Stimulated activated naive CD8-positive, alpha-beta T cell treated with anti-CD3 and anti-CD28 coated beads, Interleukin-15, amount 100 ng/mL, for 72 hours (primary cell): ENCODE measurements around the gene KRT7.

Source experiments
- ATAC-seq: fragments of 150-1000 bp; cut with Tn5 transposase; 2 replicates; pipeline ENCODE4 v1.10.0; 2021; ENCODE audit warnings: mild to moderate bottlenecking, moderate library complexity
- DNase-seq, 2 donors: peaks; one replicate each; pipeline ENCODE4 v3.0.0; 2021 to 2022
- H3K27ac Mint-ChIP-seq, 2 donors: one replicate each; pipeline ENCODE4 v1.8.0; 2022; ENCODE audit warnings: mild to moderate bottlenecking in 2 of 2, mixed read lengths in 2 of 2, moderate library complexity in 2 of 2
- H3K27me3 Mint-ChIP-seq: one replicate; pipeline ENCODE4 v1.8.0; 2022; ENCODE audit warnings: mixed read lengths
- H3K4me1 Mint-ChIP-seq: one replicate; pipeline ENCODE4 v1.8.0; 2022; ENCODE audit warnings: mild to moderate bottlenecking, mixed read lengths
- H3K4me3 Mint-ChIP-seq, 2 donors: one replicate each; pipeline ENCODE4 v1.8.0; 2022; ENCODE audit warnings: mild to moderate bottlenecking in 2 of 2, mixed read lengths in 2 of 2, moderate library complexity in 1 of 2
- H3K9me3 Mint-ChIP-seq, 2 donors: one replicate each; pipeline ENCODE4 v1.8.0; 2022; ENCODE audit warnings: mixed read lengths in 2 of 2

Gene KRT7

GRCh38 chr12:52232674-52233461 is at the start of gene KRT7:
Gene KRT7 (plus strand): TSS chr12:52233243. CDS start chr12:52233297, 54 bp downstream.
- H3K4me3 Mint-ChIP-seq, result no peak within 1 kb of the TSS

GRCh38 chr12:52183544-52183910 is 49.5 kb upstream of the KRT7 start:
- Mint-ChIP-seq H3K27ac (no peak overlapping the region), H3K4me3 (no peak overlapping the region), H3K4me1 (peaks cover 6% of the 10 kb centered on the region), H3K9me3 (no peaks in the 10 kb centered on the region), H3K27me3 (no peaks in the 10 kb centered on the region)
- ATAC-seq, result no peak
- DNase-seq, result no peak

More at GRCh38 chr12:52232674-52233461, at the start of gene KRT7:
- DNase-seq (no peak), ATAC-seq (no peak)
- Mint-ChIP-seq H3K9me3 (no peaks in the 10 kb centered on the region), H3K27me3 (peaks cover 81% of the 10 kb centered on the region), H3K4me1 (peaks cover 6% of the 10 kb centered on the region), H3K27ac (no peak within 1 kb of the TSS)

- no peak for DNase-seq
- Mint-ChIP-seq H3K9me3 (no peaks in the 10 kb centered on the region), H3K27ac (no peak overlapping the region), H3K4me3 (no peak overlapping the region), H3K4me1 (peaks cover 6% of the 10 kb centered on the region), H3K27me3 (no peaks in the 10 kb centered on the region)
- ATAC-seq, result no peak
Measured at GRCh38 chr12:52183971-52184370, 49.1 kb upstream of the KRT7 start.

DNA sequence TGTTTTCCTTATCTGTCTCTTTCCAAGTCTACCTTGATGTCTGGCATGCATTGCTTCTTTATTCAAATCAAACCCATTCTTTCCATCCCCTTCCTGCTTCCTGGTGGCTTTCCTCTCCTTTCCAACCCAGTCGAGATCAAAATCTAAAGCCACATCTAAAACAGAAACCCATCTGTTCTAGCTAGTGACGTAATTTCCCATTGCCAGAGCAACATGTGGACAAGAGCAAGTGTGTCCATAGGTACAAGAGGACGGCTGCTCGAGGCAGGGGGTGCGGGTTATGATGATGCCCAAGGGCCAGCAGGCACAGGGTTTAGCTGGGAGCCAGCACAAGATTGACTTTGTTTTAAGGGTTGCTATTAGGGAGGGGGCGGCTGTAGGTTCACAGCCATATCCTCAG is 48.2 kb upstream of the KRT7 start:
- H3K4me1 Mint-ChIP-seq, result peaks cover 6% of the 10 kb centered on the region
- no peaks in the 10 kb centered on the region for H3K27me3 Mint-ChIP-seq
- ATAC-seq (no peak), DNase-seq (no peak)
- H3K4me3 Mint-ChIP-seq, result no peak overlapping the region
- H3K9me3 Mint-ChIP-seq, result no peaks in the 10 kb centered on the region
- H3K27ac Mint-ChIP-seq, result no peak overlapping the region

GRCh38 chr12:52185400-52185967 is 47.6 kb upstream of the KRT7 start:
- Mint-ChIP-seq H3K27me3 (peaks cover under 1% of the 10 kb centered on the region), H3K4me1 (peaks cover 6% of the 10 kb centered on the region), H3K4me3 (no peak overlapping the region), H3K9me3 (no peaks in the 10 kb centered on the region), H3K27ac (no peak overlapping the region)
- DNase-seq (no peak), ATAC-seq (peak; percentile 19)

DNA sequence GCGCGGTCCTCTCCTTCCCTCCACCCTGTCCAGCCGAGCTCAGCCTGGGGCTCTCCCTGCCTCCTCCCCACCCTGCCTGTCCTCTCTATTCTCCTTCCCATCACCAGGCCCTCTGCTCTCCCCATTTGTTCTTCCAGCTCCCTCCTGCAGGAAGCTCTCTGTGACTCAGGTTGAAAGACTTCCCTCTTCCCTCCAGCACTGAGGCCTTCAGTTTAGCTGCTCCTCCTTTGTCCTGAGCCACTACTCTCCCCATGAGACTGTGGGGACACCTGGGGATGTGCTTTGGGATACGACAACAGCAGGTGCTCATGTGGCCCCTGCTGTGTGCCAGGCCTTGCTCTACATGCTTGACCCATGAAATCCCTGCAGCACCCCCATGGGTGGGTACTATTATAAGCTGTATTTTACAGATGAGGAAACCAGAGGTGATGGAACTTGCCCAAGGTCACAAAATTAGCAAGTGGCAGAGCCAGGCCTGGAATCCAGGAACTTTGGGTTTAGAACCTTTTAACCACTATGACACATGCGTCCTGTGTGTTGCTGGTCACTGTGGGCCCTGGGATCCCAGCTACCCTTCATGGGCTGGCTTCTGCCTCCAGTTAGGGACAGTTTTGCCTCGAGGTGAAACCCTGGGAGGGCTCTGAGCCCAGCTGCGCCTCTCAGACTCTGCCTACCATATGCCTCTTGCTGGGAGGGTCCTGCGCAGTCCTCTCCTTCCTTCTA is 46.8 kb upstream of the KRT7 start:
- H3K27ac Mint-ChIP-seq, result peak overlapping the region in 1 of 2 donors; percentile 22
- no peak overlapping the region for H3K4me3 Mint-ChIP-seq
- peaks cover 6% of the 10 kb centered on the region for H3K4me1 Mint-ChIP-seq
- peaks cover 8% of the 10 kb centered on the region for H3K27me3 Mint-ChIP-seq
- DNase-seq, result no peak
- no peaks in the 10 kb centered on the region for H3K9me3 Mint-ChIP-seq
- no peak for ATAC-seq

DNA sequence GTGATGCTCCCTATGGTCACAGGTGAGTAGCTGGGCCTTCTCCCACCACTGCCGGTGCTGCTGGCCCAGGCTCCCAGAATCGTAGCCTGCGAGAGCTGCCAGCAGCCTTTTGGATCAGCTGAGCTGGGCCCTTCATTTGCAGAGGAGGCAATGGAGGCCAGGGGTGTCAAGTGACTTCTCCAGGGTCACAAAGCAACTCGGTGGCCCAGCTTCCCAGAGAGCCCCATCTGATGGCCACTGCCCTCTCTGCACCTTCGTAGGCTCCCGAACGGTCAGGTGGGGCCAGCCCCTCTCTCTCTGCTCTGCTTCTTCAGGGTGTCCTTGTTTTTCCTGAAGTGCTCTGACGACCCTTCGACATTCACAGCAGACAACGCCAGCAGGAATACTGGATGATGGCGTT is 45.8 kb upstream of the KRT7 start:
- H3K4me3 Mint-ChIP-seq, result no peak overlapping the region
- ATAC-seq, result no peak
- peaks cover 6% of the 10 kb centered on the region for H3K4me1 Mint-ChIP-seq
- H3K9me3 Mint-ChIP-seq, result no peaks in the 10 kb centered on the region
- peaks cover 10% of the 10 kb centered on the region for H3K27me3 Mint-ChIP-seq
- DNase-seq, result no peak
- no peak overlapping the region for H3K27ac Mint-ChIP-seq

- ATAC-seq, result no peak
- Mint-ChIP-seq H3K4me3 (no peak overlapping the region), H3K4me1 (peaks cover 6% of the 10 kb centered on the region), H3K27me3 (peaks cover 10% of the 10 kb centered on the region), H3K27ac (no peak overlapping the region), H3K9me3 (no peaks in the 10 kb centered on the region)
- DNase-seq, result no peak
Measured at GRCh38 chr12:52187640-52188039, 45.4 kb upstream of the KRT7 start.

DNA sequence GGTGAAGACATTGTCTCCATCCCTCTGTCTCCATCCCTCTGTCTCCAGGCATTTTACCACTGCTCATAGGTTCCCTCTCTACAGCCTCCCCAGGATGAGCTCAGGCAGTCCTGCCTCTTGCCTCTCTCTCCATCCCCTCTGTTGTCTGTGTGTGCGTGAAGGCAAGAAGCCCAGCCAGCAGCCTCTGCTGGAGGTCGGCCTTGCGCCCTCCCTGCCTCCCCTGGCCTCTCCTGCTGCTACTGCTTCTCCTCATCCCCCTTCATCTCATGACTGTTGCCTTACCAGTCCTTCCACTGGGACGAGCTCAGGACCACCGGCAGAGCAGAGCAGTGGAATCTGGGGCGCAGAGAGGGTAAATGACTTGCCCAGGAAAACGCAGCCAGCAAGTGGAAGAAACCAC is 44.4 kb upstream of the KRT7 start:
- H3K27me3 Mint-ChIP-seq, result peaks cover 10% of the 10 kb centered on the region
- no peak for DNase-seq
- peaks cover 6% of the 10 kb centered on the region for H3K4me1 Mint-ChIP-seq
- H3K4me3 Mint-ChIP-seq, result no peak overlapping the region
- H3K27ac Mint-ChIP-seq, result peak overlapping the region in 1 of 2 donors; percentile 34
- H3K9me3 Mint-ChIP-seq, result no peaks in the 10 kb centered on the region
- no peak for ATAC-seq

DNA sequence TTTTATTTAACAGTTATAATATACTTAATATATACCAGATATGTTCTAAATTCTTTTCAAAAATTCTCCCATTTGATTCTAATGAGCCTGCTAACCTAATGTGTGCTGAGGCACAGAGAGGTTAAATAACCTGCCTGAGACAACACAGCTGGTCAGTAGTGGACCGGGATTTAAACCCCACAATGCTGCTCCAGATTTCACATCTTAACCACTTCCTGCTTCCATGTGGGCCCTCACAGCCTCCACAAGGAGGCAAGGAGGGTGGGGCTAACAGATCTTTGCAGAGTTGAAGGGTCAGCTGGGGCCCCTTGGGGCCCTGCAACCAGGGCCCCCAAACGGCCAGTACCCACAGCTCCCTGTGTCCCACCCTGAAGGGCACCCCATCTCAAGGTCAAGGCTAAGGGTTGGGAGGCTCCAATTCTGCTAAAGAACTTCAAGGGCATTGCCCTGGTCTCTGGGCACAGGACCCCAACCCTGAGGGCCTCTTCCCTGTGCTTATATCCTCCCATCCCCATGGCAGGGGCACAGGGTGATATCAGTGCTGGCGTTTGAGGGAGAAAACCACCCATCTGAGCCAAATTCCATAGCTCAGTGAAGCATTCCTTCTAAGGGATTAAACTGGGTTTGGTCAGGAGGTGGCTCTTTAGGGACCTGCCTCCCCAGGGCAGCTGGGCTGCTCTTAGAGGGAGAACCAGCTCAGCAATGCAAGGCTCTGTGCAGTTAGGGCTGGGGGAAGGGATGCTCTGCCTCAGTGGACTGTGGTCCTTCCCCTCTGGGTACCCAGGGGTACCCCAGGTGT is 43.5 kb upstream of the KRT7 start:
- DNase-seq (no peak), ATAC-seq (no peak)
- no peak overlapping the region for H3K4me3 Mint-ChIP-seq
- H3K27me3 Mint-ChIP-seq, result peaks cover 17% of the 10 kb centered on the region
- H3K27ac Mint-ChIP-seq, result no peak overlapping the region
- H3K9me3 Mint-ChIP-seq, result no peaks in the 10 kb centered on the region
- H3K4me1 Mint-ChIP-seq, result peaks cover 4% of the 10 kb centered on the region

DNA sequence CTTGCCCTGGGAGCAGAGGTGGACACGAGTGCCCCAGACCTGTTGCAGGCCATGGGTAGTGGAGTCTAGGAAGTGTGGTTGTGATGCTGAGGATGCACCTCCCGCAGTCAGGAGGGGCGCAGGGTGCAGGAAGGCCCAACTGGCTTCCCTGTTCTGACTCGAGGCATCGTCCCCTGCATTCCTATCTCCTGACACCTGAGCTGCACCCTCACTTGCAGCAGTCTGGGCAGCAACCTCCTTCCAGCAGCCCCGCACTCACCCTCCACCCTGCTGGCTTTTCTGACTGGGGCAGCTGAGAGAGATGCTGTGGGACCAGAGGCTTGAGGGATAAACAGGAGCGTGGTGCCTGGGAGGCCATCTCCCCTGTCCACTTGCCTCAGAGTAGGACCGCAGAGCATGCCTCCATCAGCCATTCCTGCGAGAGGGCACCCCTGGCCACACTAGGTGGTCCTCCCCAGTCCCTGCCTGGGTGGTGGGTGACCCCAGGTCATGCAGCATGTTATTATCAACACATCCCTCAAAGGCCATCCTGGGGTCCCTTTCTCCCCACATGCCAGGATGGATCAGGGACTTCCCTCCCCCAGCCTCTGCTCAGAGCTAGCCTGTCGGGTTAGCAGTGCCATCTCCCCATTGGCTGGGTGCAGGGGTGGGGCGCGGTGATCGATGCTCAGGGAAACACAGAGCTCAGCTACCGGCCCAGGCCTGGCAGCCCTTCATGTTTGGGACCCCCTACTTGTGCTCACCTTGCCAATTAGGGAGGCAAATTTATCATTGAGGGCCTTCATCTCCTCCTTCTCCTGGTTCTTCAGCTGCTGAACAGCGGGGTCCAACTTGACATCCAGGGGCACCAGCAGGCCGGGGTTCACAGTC is 41.9 kb upstream of the KRT7 start:
- Mint-ChIP-seq H3K4me1 (no peaks in the 10 kb centered on the region), H3K27ac (peak overlapping the region; percentile 22 to 56), H3K4me3 (no peak overlapping the region), H3K27me3 (peaks cover 28% of the 10 kb centered on the region), H3K9me3 (no peaks in the 10 kb centered on the region)
- DNase-seq (no peak), ATAC-seq (no peak)

GRCh38 chr12:52191841-52192791 is 40.9 kb upstream of the KRT7 start, which contains the start of gene KRT80:
Gene KRT80 (minus strand): TSS chr12:52192014. CDS start chr12:52191902, 112 bp downstream.
- ATAC-seq (peak; percentile 62), DNase-seq (no peak)
- H3K27ac Mint-ChIP-seq, result peak within 1 kb of the TSS; percentile 22 to 56
- peaks cover 28% of the 10 kb centered on the region for H3K27me3 Mint-ChIP-seq
- no peaks in the 10 kb centered on the region for H3K9me3 Mint-ChIP-seq
- H3K4me3 Mint-ChIP-seq, result no peak within 1 kb of the TSS
- H3K4me1 Mint-ChIP-seq, result no peaks in the 10 kb centered on the region

GRCh38 chr12:52193532-52193931 is 39.5 kb upstream of the KRT7 start:
- ATAC-seq (no peak), DNase-seq (no peak)
- Mint-ChIP-seq H3K9me3 (no peaks in the 10 kb centered on the region), H3K27ac (no peak overlapping the region), H3K27me3 (peaks cover 28% of the 10 kb centered on the region), H3K4me3 (no peak overlapping the region), H3K4me1 (no peaks in the 10 kb centered on the region)

DNA sequence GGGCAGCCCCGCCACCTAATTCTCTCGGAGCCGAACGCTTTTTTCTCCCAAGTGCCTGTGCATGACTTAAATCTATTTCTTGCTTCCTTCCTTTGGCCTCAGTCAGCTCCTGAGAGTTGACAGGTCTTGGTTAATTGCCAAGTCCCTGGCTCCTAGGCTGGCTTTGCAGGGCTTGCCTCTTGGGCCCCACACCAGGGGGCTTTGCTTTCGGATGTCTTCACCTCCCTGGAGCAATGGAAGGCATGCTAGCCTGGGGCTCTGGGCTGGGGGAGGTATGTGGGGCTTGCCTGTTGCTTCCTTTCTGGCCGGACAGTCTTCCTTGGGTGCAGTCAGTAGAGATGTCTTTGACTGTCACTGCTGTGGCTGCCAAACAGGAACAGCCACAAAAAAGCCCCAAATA is 39.1 kb upstream of the KRT7 start:
- ATAC-seq (no peak), DNase-seq (no peak)
- Mint-ChIP-seq H3K27me3 (peaks cover 28% of the 10 kb centered on the region), H3K4me1 (no peaks in the 10 kb centered on the region), H3K9me3 (no peaks in the 10 kb centered on the region), H3K27ac (no peak overlapping the region), H3K4me3 (no peak overlapping the region)
